Breast epithelium (tissue), 4 donors: ENCODE measurements around the gene UBE2L3. TPM values are rescaled to one million over a fixed set of nuclear protein-coding genes. Genes with fewer than 3 reads are reported as not detected.

Source experiments
- DNase-seq, 2 donors: peaks; one replicate each; pipeline ENCODE4 v3.0.0-alpha.2; 2019; ENCODE audit warnings: low spot score in 2 of 2
- H3K27ac ChIP-seq, 2 donors: fragments of 200-600 bp; sonication (generic) in 1 of 2; one replicate each; pipeline ENCODE4 v1.5.1; 2016 to 2019; ENCODE audit warnings: mild to moderate bottlenecking in 1 of 2
- H3K27me3 ChIP-seq, 2 donors: fragments of 200-600 bp; sonication (generic) in 1 of 2; one replicate each; pipeline versions ENCODE4 v1.5.1 to v1.6.0; 2017 to 2019; ENCODE audit warnings: control low read depth in 1 of 2, mild to moderate bottlenecking in 1 of 2
- H3K36me3 ChIP-seq: fragments of 200-600 bp; one replicate; pipeline ENCODE4 v1.5.1; 2019
- H3K4me1 ChIP-seq, 2 donors: fragments of 200-600 bp; sonication (generic); one replicate each; pipeline ENCODE4 v1.5.1; 2016 to 2019; ENCODE audit warnings: control low read depth in 1 of 2
- H3K4me3 ChIP-seq, 3 donors: fragments of 200-600 bp; sonication (generic); 1 replicate in 2 of 3; 2 replicates in 1 of 3; pipeline ENCODE4 v1.5.1; 2016 to 2019; ENCODE audit warnings: mild to moderate bottlenecking in 3 of 3, moderate library complexity in 2 of 3
- H3K9me3 ChIP-seq, 2 donors: fragments of 200-600 bp; sonication (generic) in 1 of 2; one replicate each; pipeline ENCODE4 v1.5.1; 2016 to 2019; ENCODE audit warnings: control low read depth in 1 of 2
- CTCF ChIP-seq, 3 donors: fragments of 450-650 bp; IDR thresholded peaks; one replicate each; pipeline ENCODE4 v1.5.1; 2016 to 2017; ENCODE audit warnings: antibody characterized with exemption in 3 of 3, mild to moderate bottlenecking in 3 of 3, moderate library complexity in 3 of 3
- POLR2A ChIP-seq: fragments of 450-650 bp; IDR thresholded peaks from one replicate; pipeline ENCODE4 v1.6.1; 2016; ENCODE audit warnings: antibody characterized with exemption, mild to moderate bottlenecking, moderate library complexity
- POLR2AphosphoS5 ChIP-seq, 3 donors: sonication (generic); formaldehyde crosslinking; IDR thresholded peaks; one replicate each; pipeline ENCODE4 v1.6.1; 2017; ENCODE audit warnings: antibody characterized with exemption in 3 of 3
- intact Hi-C: fragments of 100-400 bp; cut with DNase I; formaldehyde crosslinking; loops from one replicate; pipeline ENCODE4 v1.15.1; 2023; ENCODE audit warnings: low total_unique reads
- total RNA-seq, 3 donors: library from RNA; depleted of rRNA; stranded (reverse); fragments of >200 nt; gene quantifications; one replicate each; pipeline ENCODE4 v1.1.0, GENCODE V29; 2016

Gene UBE2L3
- total RNA-seq, 3 donors from 2014 or later: 34.1 to 40.8 (median 38.3) TPM

DNA sequence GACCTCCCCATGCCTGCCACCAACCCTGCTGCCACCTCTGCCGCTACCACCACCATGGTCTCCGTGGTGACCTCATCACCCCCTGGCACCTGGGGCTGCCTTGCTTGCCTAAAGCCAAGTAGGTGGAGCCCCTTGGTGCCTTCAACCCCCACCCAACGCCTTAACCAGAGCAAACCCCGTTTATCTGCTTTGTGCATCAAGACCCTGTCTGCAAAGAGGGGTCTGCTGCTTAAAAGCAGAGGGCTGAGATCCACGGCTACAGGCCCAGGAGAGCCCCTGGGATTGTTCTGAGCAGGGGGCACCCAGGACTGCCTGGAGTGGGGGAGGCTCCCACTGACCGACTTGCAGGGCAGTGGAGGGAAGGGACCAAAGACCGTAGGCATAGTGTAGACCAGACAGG, 93.4 kb downstream of the UBE2L3 start:
- Histone ChIP-seq H3K9me3 (no peaks in the 10 kb centered on the region), H3K36me3 (no peaks in the 10 kb centered on the region), H3K27ac (no peak overlapping the region), H3K4me1 (no peaks in the 10 kb centered on the region), H3K4me3 (no peak overlapping the region), H3K27me3 (no peaks in the 10 kb centered on the region)
- no peak for TF ChIP-seq POLR2AphosphoS5 (IDR thresholded peaks at IDR 0.05)
- no peak for TF ChIP-seq POLR2A
- TF ChIP-seq CTCF (IDR thresholded peaks at IDR 0.05): no peak
- intact Hi-C loops: no loop called here
- DNase-seq: no peak

DNA sequence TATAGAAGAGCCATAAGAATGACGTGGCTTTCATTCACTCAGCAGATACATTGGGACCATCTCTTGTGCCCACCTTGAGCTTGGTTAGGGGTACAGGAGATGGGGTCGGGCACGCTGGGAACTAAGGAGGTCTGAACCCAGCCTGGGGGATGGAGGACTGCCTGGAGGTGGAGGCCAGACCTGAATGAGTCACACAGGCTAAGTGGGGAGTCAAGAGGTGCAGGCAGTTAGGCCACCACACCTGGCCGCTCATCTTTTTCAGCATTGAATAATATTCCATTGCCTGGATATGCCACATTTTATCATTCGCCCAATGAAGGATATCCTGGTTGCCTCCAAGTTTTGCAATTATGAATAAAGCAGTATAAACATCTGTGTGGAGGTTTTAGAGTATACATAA, 94.5 kb downstream of the UBE2L3 start:
- intact Hi-C loops: no loop called here
- TF ChIP-seq CTCF (IDR thresholded peaks at IDR 0.05): no peak
- TF ChIP-seq POLR2AphosphoS5 (IDR thresholded peaks at IDR 0.05): no peak
- TF ChIP-seq POLR2A: no peak

DNA sequence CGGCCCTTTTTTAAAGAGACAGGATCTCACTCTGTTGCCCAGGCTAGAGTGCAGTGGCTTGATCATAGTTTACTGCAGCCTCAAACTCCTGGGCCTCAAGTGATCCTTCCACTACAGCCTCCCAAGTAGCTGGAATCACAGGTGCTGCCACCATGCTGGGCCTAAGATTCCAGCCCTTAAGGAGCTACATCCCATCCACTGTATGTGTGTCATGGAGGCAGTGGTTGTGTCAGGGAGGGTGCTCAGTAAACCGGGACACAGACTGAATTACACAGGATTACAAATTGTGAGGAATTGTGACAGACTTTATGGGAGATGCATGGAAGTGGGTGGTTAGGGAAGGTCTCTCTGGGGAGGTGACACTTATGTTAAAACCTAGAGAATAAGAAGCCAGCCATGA, 96.2 kb downstream of the UBE2L3 start:
- Histone ChIP-seq H3K4me1 (no peaks in the 10 kb centered on the region), H3K36me3 (no peaks in the 10 kb centered on the region), H3K27me3 (no peaks in the 10 kb centered on the region), H3K4me3 (no peak overlapping the region), H3K9me3 (no peaks in the 10 kb centered on the region), H3K27ac (no peak overlapping the region)
- no peak for DNase-seq
- TF ChIP-seq POLR2AphosphoS5 (IDR thresholded peaks at IDR 0.05) (no peak), CTCF (IDR thresholded peaks at IDR 0.05) (no peak), POLR2A (no peak)
- intact Hi-C loops: no loop called here

More for the DNA sequence above, 94.5 kb downstream of the UBE2L3 start:
- no peak overlapping the region for H3K4me3 ChIP-seq
- no peak for DNase-seq
- no peaks in the 10 kb centered on the region for H3K36me3 ChIP-seq
- no peak overlapping the region for H3K27ac ChIP-seq
- no peaks in the 10 kb centered on the region for H3K27me3 ChIP-seq
- H3K4me1 ChIP-seq: no peaks in the 10 kb centered on the region
- no peaks in the 10 kb centered on the region for H3K9me3 ChIP-seq

DNA sequence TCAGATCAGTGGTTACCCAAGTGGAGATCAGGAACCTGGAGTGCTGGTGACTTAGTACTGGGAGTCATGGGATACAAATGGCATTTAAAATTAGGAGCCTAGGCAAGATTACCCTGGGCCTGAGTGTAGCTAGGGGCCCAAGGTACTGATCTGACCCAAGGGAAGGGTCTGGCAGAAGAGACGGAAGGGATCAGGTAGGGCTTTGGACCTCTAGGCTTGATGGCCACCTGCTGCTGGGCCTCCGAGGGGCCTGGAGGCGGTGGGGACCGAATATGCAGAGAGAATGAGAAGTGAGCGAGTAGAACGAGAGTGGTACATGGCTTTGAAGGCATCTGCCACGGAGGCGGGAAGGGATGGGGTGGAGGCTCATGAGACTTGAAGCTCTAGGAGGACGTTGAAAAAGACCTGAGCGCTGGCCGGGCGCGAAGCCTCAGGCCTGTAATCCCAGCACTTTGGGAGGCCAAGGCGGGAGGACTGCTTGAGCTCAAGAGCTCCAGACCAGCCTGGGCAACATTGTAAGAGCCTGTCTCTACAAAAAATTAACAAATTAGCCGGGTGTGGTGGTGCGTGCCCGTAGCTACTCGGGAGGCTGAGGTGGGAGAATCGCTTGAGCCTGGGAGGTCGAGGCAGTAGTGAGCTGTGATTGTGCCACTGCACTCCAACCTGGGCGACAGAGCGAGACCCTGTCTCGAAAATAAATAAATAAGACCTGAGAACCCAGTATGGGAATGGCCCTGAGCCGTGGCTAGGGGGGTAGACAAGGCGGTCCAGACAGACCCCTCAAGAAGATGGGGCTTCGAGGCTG, 97.7 kb downstream of the UBE2L3 start:
- Histone ChIP-seq H3K9me3 (no peaks in the 10 kb centered on the region), H3K36me3 (no peaks in the 10 kb centered on the region), H3K4me1 (no peaks in the 10 kb centered on the region), H3K27me3 (no peaks in the 10 kb centered on the region), H3K4me3 (peak overlapping the region; percentile 69 to 84 (median 84)), H3K27ac (peak overlapping the region; percentile 90 to 92)
- TF ChIP-seq POLR2AphosphoS5 (IDR thresholded peaks at IDR 0.05) (no peak), POLR2A (no peak), CTCF (IDR thresholded peaks at IDR 0.05) (no peak)
- DNase-seq: no peak
- intact Hi-C loops: no loop called here

GRCh38 chr22:21666786-21667185, 99.3 kb downstream of the UBE2L3 start:
- no peaks in the 10 kb centered on the region for H3K9me3 ChIP-seq
- no peaks in the 10 kb centered on the region for H3K36me3 ChIP-seq
- TF ChIP-seq POLR2AphosphoS5 (IDR thresholded peaks at IDR 0.05) (no peak), POLR2A (no peak), CTCF (IDR thresholded peaks at IDR 0.05) (no peak)
- DNase-seq: no peak
- H3K27ac ChIP-seq: peak overlapping the region in 1 of 2 donors; percentile 90
- H3K4me1 ChIP-seq: no peaks in the 10 kb centered on the region
- intact Hi-C loops: no loop called here
- H3K4me3 ChIP-seq: peak overlapping the region; percentile 69 to 84 (median 84)
- no peaks in the 10 kb centered on the region for H3K27me3 ChIP-seq
